ENCODE data around the gene RTN1.

RTN1 gene

GRCh38 chr14:59782760-59783159 is 87.8 kb downstream of the RTN1 start:
- no peak for DNase-seq

- DNase-seq: no peak
Measured at GRCh38 chr14:59777006-59777579, 93.5 kb downstream of the RTN1 start.

- DNase-seq: no peak
Measured at GRCh38 chr14:59776468-59776867, 94.1 kb downstream of the RTN1 start.

- no peak for DNase-seq
Measured at GRCh38 chr14:59772233-59772632, 98.3 kb downstream of the RTN1 start.

- DNase-seq: no peak
Measured at GRCh38 chr14:59771577-59771976, 99.0 kb downstream of the RTN1 start.

GRCh38 chr14:59769586-59769985 is 101.0 kb downstream of the RTN1 start:
- DNase-seq: no peak

- no peak for DNase-seq
Measured at GRCh38 chr14:59768855-59769375, 101.7 kb downstream of the RTN1 start.

- no peak for DNase-seq
Measured at GRCh38 chr14:59761851-59762250, 108.7 kb downstream of the RTN1 start.

GRCh38 chr14:59755409-59756135 is 115.0 kb downstream of the RTN1 start:
- DNase-seq: no peak

- no peak for DNase-seq
Measured at GRCh38 chr14:59754256-59754655, 116.3 kb downstream of the RTN1 start.

GRCh38 chr14:59753512-59753911 is 117.1 kb downstream of the RTN1 start:
- no peak for DNase-seq

- DNase-seq: no peak
Measured at GRCh38 chr14:59751578-59751977, 119.0 kb downstream of the RTN1 start.

- DNase-seq: no peak
Measured at GRCh38 chr14:59739794-59740193, 130.8 kb downstream of the RTN1 start.

GRCh38 chr14:59728304-59728703 is 142.3 kb downstream of the RTN1 start:
- no peak for DNase-seq

GRCh38 chr14:59727073-59727661 is 143.4 kb downstream of the RTN1 start:
- DNase-seq: no peak

GRCh38 chr14:59711080-59711479 is 159.5 kb downstream of the RTN1 start:
- no peak for DNase-seq

- DNase-seq: no peak
Measured at GRCh38 chr14:59707778-59708561, 162.6 kb downstream of the RTN1 start.

- DNase-seq: no peak
Measured at GRCh38 chr14:59705866-59706265, 164.7 kb downstream of the RTN1 start.

- DNase-seq: no peak
Measured at GRCh38 chr14:59705245-59705644, 165.3 kb downstream of the RTN1 start.

GRCh38 chr14:59704054-59704645 is 166.4 kb downstream of the RTN1 start:
- no peak for DNase-seq

GRCh38 chr14:59699442-59699841 is 171.1 kb downstream of the RTN1 start:
- no peak for DNase-seq

- no peak for DNase-seq
Measured at GRCh38 chr14:59698793-59699192, 171.8 kb downstream of the RTN1 start.

GRCh38 chr14:59695198-59695597 is 175.4 kb downstream of the RTN1 start:
- DNase-seq: no peak
